Measurements from ENCODE around the gene SBF2. TPM values are rescaled to one million over a fixed set of nuclear protein-coding genes. Genes with fewer than 3 reads are reported as not detected.

Gene SBF2
- total RNA-seq, 1 donor from 2014 or later, result 12.0 TPM

DNA sequence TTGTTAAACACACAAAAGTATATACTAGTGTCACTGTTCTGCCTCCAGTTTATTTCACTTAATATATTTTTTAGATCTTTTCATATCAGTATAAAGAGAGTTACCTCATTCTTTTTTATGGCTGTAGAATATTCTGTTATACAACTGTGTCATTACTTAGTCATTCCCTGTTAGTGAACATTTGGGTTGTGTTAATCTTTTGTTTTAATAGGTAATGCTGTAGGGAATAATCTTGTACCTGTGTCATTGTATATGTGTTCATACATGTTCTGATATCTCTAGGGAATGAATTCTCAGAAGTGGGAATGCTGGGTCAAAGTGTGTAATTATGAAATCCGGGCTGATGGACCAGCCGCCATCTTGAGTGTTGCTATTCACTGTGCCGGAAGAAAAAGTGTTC is 558.8 kb downstream of the SBF2 start:
- no peak overlapping the region for H3K4me3 Mint-ChIP-seq
- no peaks in the 10 kb centered on the region for H3K27me3 Mint-ChIP-seq
- CTCF ChIA-PET, result interaction anchor here (6.3 kb wide), 1 partner anchor 13 kb away, joined by 25 read pairs; no protein-coding TSS in a partner anchor
- peaks cover 92% of the 10 kb centered on the region for H3K36me3 Mint-ChIP-seq (ENCODE audit: low read depth)
- peaks cover 88% of the 10 kb centered on the region for H3K4me1 Mint-ChIP-seq
- intact Hi-C loops (cut with micrococcal nuclease), result no loop called here
- TF ChIP-seq, protein P1, sequence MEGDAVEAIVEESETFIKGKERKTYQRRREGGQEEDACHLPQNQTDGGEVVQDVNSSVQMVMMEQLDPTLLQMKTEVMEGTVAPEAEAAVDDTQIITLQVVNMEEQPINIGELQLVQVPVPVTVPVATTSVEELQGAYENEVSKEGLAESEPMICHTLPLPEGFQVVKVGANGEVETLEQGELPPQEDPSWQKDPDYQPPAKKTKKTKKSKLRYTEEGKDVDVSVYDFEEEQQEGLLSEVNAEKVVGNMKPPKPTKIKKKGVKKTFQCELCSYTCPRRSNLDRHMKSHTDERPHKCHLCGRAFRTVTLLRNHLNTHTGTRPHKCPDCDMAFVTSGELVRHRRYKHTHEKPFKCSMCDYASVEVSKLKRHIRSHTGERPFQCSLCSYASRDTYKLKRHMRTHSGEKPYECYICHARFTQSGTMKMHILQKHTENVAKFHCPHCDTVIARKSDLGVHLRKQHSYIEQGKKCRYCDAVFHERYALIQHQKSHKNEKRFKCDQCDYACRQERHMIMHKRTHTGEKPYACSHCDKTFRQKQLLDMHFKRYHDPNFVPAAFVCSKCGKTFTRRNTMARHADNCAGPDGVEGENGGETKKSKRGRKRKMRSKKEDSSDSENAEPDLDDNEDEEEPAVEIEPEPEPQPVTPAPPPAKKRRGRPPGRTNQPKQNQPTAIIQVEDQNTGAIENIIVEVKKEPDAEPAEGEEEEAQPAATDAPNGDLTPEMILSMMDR (IDR thresholded peaks at IDR 0.05), result no peak
- ATAC-seq (ENCODE audit: low read depth) (no peak), DNase-seq (no peak)
- H3K9me3 Mint-ChIP-seq, result peaks cover 6% of the 10 kb centered on the region
- POLR2A ChIA-PET, result interaction anchor here (0.6 to 2.5 kb wide), 3 partner anchors 10 to 346 kb away, joined by 3 to 13 read pairs (median 6); no protein-coding TSS in a partner anchor
- peak overlapping the region; percentile 97 for H3K27ac Mint-ChIP-seq

DNA sequence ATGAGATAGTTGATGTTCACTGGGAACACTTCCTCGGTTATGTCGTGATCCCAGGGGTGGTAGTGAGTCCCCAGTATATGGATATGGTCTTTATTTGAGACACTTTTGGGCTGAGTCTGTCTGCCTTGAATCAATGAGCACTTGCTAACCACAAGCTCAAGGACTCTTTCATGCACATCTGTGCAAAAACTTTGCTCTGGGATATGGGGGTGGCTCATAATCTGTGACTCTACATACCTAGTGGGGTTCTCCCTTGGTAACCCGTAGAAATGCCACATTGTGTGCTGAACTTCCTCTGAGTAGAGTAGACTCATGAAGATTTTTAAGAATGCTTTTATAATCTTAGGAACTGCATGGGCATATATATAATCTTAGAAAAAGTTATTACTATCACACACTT is 560.8 kb downstream of the SBF2 start:
- POLR2A ChIA-PET, result interaction anchor here (1.3 to 5.8 kb wide), 4 partner anchors 9 to 44 kb away, joined by 4 to 76 read pairs (median 6); no protein-coding TSS in a partner anchor
- TF ChIP-seq, protein P1 (IDR thresholded peaks at IDR 0.05), result no peak
- ATAC-seq (ENCODE audit: low read depth), result no peak

DNA sequence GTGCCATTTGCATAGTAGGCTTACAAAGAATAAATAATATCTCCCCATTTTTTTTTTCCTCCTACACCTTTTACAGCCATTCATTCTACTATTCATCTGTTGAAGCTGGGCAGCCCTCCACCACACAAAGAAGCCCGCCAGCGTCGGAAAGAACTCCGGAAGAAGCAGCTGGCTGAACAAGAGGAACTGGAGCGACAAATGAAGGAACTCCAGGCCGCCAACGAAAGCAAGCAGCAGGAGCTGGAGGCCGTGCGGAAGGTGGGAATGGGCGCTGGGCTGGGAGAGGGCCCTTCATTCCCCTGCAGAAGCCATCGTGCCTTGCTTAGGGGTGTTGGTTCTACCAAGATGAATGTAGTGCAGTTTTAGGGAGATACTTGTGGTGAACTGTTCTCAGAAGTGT is 561.6 kb downstream of the SBF2 start:
- H3K36me3 Mint-ChIP-seq (ENCODE audit: low read depth), result peaks cover 93% of the 10 kb centered on the region
- H3K4me1 Mint-ChIP-seq, result peaks cover 87% of the 10 kb centered on the region

More for the DNA sequence above, 560.8 kb downstream of the SBF2 start:
- intact Hi-C loops (cut with micrococcal nuclease), result no loop called here
- peaks cover 86% of the 10 kb centered on the region for H3K4me1 Mint-ChIP-seq
- CTCF ChIA-PET, result interaction anchor here (1.0 to 6.3 kb wide), 5 partner anchors 13 to 25 kb away, joined by 3 to 25 read pairs (median 4); no protein-coding TSS in a partner anchor
- H3K27ac Mint-ChIP-seq, result peak overlapping the region; percentile 81
- no peak for DNase-seq
- peaks cover 6% of the 10 kb centered on the region for H3K9me3 Mint-ChIP-seq
- peaks cover 91% of the 10 kb centered on the region for H3K36me3 Mint-ChIP-seq (ENCODE audit: low read depth)
- no peaks in the 10 kb centered on the region for H3K27me3 Mint-ChIP-seq
- H3K4me3 Mint-ChIP-seq, result no peak overlapping the region

GRCh38 chr11:9731256-9731655 is 562.8 kb downstream of the SBF2 start:
- intact Hi-C loops (cut with micrococcal nuclease), result no loop called here
- H3K9me3 Mint-ChIP-seq, result peaks cover 6% of the 10 kb centered on the region
- no peak overlapping the region for H3K4me3 Mint-ChIP-seq
- H3K4me1 Mint-ChIP-seq, result peaks cover 87% of the 10 kb centered on the region
- POLR2A ChIA-PET, result interaction anchor here (0.7 to 5.8 kb wide), 5 partner anchors 8 to 117 kb away, joined by 3 to 76 read pairs (median 4); no protein-coding TSS in a partner anchor
- H3K36me3 Mint-ChIP-seq (ENCODE audit: low read depth), result peaks cover 89% of the 10 kb centered on the region
- TF ChIP-seq, protein P1 (IDR thresholded peaks at IDR 0.05), result no peak
- ATAC-seq (ENCODE audit: low read depth) (no peak), DNase-seq (no peak)
- no peaks in the 10 kb centered on the region for H3K27me3 Mint-ChIP-seq
- CTCF ChIA-PET, result interaction anchor here (1.1 to 6.3 kb wide), 2 partner anchors 17 to 197 kb away, joined by 3 to 25 read pairs; no protein-coding TSS in a partner anchor
- H3K27ac Mint-ChIP-seq, result peak overlapping the region; percentile 94

More for the DNA sequence above, 561.6 kb downstream of the SBF2 start:
- ATAC-seq (ENCODE audit: low read depth) (no peak), DNase-seq (no peak)
- intact Hi-C loops (cut with micrococcal nuclease), result no loop called here
- POLR2A ChIA-PET, result interaction anchor here (0.8 to 5.8 kb wide), 3 partner anchors 9 to 272 kb away, joined by 3 to 76 read pairs (median 7); no protein-coding TSS in a partner anchor
- TF ChIP-seq, protein P1 (IDR thresholded peaks at IDR 0.05), result no peak
- CTCF ChIA-PET, result interaction anchor here (1.1 to 6.3 kb wide), 3 partner anchors 12 to 198 kb away, joined by 3 to 25 read pairs (median 5); no protein-coding TSS in a partner anchor
- Mint-ChIP-seq H3K27ac (peak overlapping the region; percentile 81), H3K9me3 (peaks cover 6% of the 10 kb centered on the region), H3K4me3 (no peak overlapping the region), H3K27me3 (no peaks in the 10 kb centered on the region)

Other genes with a start within 250 kb of the SBF2 start
- gene ADM, start 10.9 kb upstream of the SBF2 start, total RNA-seq, result 1.2 and 1.3 TPM in 2 replicates
- 99.5 and 116 TPM in 2 replicates for gene AMPD3, start 161.0 kb upstream of the SBF2 start, total RNA-seq
- 32.8 and 36.9 TPM in 2 replicates for gene RNF141, start 247.0 kb upstream of the SBF2 start, total RNA-seq